ENCODE results near the gene RNPEP. TPM values are rescaled to one million over a fixed set of nuclear protein-coding genes. Genes with fewer than 3 reads are reported as not detected.
A peak's percentile ranks its signal among the peaks of the same experiment; 100 is the strongest.

The RNPEP gene
- total and polyA plus RNA-seq, 2 of the 13 experiments (the other 11 are each of a cell fraction or from before 2014, with no cell fraction given), result 20.6 to 38.4 TPM

DNA sequence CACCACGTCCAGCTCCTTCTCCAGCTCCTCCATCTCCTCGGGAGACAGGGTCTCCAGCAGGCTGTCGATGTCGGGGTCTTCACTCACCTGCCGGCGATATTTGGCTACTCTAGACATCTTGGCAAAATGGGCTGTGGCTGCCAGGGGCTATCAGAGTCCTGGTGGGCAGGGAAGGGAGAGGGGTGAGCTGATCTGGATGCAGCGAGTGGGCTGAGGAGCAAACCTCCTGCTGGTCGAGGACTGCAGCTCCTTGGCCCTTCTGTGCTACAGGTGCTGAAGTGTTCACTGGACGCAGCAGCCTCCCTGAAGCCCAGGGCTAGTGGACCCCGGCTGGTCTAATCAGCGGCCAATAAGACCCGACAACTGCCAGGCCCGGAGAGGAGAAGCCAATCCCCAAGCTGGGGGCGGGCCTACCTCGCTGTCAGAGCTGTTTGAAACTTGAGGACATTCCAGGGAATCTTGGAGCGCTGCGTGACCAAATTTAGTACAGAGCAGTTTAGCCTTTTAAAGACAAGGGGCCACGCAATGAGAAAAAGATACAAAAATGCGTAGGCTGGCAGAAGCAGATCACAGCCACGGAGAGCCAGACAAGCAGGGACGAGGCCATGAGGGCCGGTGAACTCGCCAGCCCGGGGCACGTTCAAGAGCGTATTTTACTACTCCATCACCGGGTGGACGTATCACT lies 36.1 kb upstream of the RNPEP start, which contains the start of gene LMOD1 (continued):
- TF ChIP-seq, protein P1, sequence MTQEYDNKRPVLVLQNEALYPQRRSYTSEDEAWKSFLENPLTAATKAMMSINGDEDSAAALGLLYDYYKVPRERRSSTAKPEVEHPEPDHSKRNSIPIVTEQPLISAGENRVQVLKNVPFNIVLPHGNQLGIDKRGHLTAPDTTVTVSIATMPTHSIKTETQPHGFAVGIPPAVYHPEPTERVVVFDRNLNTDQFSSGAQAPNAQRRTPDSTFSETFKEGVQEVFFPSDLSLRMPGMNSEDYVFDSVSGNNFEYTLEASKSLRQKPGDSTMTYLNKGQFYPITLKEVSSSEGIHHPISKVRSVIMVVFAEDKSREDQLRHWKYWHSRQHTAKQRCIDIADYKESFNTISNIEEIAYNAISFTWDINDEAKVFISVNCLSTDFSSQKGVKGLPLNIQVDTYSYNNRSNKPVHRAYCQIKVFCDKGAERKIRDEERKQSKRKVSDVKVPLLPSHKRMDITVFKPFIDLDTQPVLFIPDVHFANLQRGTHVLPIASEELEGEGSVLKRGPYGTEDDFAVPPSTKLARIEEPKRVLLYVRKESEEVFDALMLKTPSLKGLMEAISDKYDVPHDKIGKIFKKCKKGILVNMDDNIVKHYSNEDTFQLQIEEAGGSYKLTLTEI (CRISPR knock-in tag; conservative IDR thresholded peaks at IDR 0.05), result no peak
- TF ChIP-seq NKX3-1 (CRISPR knock-in tag; IDR thresholded peaks at IDR 0.05), result no peak
- TF ChIP-seq POLR2G (IDR thresholded peaks at IDR 0.05; ENCODE audit: low read depth, low read length), result no peak
- no peak for TF ChIP-seq TCF12 (IDR thresholded peaks at IDR 0.05)
- TF ChIP-seq TCF12 (CRISPR knock-in tag; IDR thresholded peaks at IDR 0.05), result no peak
- TF ChIP-seq RCOR2 (CRISPR knock-in tag; IDR thresholded peaks at IDR 0.05), result no peak
- no peak for TF ChIP-seq ZSCAN12 (CRISPR knock-in tag; IDR thresholded peaks at IDR 0.05)
- TF ChIP-seq ZMYM4 (CRISPR knock-in tag; IDR thresholded peaks at IDR 0.05), result no peak
- TF ChIP-seq SRSF1 (optimal IDR thresholded peaks at IDR 0.05; ENCODE audit: low read depth, low read length), result peak; percentile 33
- TF ChIP-seq, protein P2, sequence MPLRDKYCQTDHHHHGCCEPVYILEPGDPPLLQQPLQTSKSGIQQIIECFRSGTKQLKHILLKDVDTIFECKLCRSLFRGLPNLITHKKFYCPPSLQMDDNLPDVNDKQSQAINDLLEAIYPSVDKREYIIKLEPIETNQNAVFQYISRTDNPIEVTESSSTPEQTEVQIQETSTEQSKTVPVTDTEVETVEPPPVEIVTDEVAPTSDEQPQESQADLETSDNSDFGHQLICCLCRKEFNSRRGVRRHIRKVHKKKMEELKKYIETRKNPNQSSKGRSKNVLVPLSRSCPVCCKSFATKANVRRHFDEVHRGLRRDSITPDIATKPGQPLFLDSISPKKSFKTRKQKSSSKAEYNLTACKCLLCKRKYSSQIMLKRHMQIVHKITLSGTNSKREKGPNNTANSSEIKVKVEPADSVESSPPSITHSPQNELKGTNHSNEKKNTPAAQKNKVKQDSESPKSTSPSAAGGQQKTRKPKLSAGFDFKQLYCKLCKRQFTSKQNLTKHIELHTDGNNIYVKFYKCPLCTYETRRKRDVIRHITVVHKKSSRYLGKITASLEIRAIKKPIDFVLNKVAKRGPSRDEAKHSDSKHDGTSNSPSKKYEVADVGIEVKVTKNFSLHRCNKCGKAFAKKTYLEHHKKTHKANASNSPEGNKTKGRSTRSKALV (CRISPR knock-in tag; IDR thresholded peaks at IDR 0.05), result no peak
- no peak for TF ChIP-seq ZNF674 (CRISPR knock-in tag; IDR thresholded peaks at IDR 0.05; ENCODE audit: low read depth)
- TF ChIP-seq PAF1 (CRISPR knock-in tag; IDR thresholded peaks at IDR 0.05), result no peak
- TF ChIP-seq, protein P3, sequence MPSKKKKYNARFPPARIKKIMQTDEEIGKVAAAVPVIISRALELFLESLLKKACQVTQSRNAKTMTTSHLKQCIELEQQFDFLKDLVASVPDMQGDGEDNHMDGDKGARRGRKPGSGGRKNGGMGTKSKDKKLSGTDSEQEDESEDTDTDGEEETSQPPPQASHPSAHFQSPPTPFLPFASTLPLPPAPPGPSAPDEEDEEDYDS (CRISPR knock-in tag; IDR thresholded peaks at IDR 0.05), result no peak
- TF ChIP-seq NFYC (CRISPR knock-in tag; IDR thresholded peaks at IDR 0.05), result peak; percentile 75
- TF ChIP-seq, protein P4, sequence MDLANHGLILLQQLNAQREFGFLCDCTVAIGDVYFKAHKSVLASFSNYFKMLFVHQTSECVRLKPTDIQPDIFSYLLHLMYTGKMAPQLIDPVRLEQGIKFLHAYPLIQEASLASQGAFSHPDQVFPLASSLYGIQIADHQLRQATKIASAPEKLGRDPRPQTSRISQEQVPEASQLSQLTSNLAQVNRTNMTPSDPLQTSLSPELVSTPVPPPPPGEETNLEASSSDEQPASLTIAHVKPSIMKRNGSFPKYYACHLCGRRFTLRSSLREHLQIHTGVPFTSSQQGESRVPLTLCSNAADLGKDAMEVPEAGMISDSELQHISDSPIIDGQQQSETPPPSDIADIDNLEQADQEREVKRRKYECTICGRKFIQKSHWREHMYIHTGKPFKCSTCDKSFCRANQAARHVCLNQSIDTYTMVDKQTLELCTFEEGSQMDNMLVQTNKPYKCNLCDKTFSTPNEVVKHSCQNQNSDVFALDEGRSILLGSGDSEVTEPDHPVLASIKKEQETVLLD (CRISPR knock-in tag; IDR thresholded peaks at IDR 0.05; ENCODE audit: low read depth), result no peak
- TF ChIP-seq SP140L (CRISPR knock-in tag; IDR thresholded peaks at IDR 0.05; ENCODE audit: borderline replicate concordance), result no peak
- TF ChIP-seq, protein P5, sequence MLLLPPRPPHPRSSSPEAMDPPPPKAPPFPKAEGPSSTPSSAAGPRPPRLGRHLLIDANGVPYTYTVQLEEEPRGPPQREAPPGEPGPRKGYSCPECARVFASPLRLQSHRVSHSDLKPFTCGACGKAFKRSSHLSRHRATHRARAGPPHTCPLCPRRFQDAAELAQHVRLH (CRISPR knock-in tag; IDR thresholded peaks at IDR 0.05; ENCODE audit: borderline replicate concordance, low read depth), result no peak
- 0 out of 2 replicates have a peak, but pooled peaks have one; percentile 24 for TF ChIP-seq TBX2 (CRISPR knock-in tag; IDR thresholded peaks at IDR 0.05; ENCODE audit: borderline replicate concordance)
- TF ChIP-seq MATR3 (CRISPR knock-in tag; IDR thresholded peaks at IDR 0.05), result no peak
- TF ChIP-seq RFXANK (CRISPR knock-in tag; IDR thresholded peaks at IDR 0.05), result no peak
- TF ChIP-seq MIXL1 (CRISPR knock-in tag; IDR thresholded peaks at IDR 0.05), result no peak
- no peak for TF ChIP-seq ZNF766 (CRISPR knock-in tag; IDR thresholded peaks at IDR 0.05; ENCODE audit: borderline replicate concordance)
- no peak for TF ChIP-seq ATF7 (IDR thresholded peaks at IDR 0.05)
- no peak for TF ChIP-seq ATF7 (CRISPR knock-in tag; IDR thresholded peaks at IDR 0.05)
- TF ChIP-seq ZNF552 (CRISPR knock-in tag; IDR thresholded peaks at IDR 0.05; ENCODE audit: borderline replicate concordance), result no peak
- no peak for TF ChIP-seq ELF4 (CRISPR knock-in tag; IDR thresholded peaks at IDR 0.05; ENCODE audit: borderline replicate concordance)

Data from HepG2 (cell line).